ENCODE data around the gene LIPA.

- TF ChIP-seq CTCF (IDR thresholded peaks at IDR 0.05) = no peak
- TF ChIP-seq POLR2A (IDR thresholded peaks at IDR 0.05) = no peak
Observed at GRCh38 chr10:89241486-89242344, 9.9 kb downstream of the LIPA start.
